ENCODE measurements around the gene ARHGAP28. TPM values are rescaled to one million over a fixed set of nuclear protein-coding genes. Genes with fewer than 3 reads are reported as not detected.

The ARHGAP28 gene
- total RNA-seq, 1 donor from 2014 or later, result 350 TPM

DNA sequence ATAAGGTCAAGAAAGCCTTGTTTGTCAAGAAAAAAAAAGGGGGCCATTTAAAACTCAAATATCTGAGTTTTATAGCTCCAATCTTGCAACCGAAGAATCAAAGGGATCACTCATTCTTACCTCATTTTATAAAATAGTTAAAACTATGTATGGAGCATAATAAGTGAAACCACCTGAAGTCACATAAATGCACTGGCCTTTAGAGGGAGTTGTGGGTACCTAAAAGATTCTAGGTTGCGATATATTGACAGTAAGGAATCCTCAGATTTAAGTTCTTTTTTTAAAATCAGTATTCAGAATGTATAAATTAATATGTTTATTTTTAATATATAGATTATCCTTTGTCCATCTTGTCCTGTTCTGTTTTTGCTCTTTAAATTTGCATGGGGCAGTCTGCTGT is 3.4 kb downstream of the ARHGAP28 start:
- Mint-ChIP-seq H3K4me3 (ENCODE audit: unreplicated experiment) (no peak overlapping the region), H3K36me3 (ENCODE audit: low read depth, unreplicated experiment) (no peaks in the 10 kb centered on the region), H3K4me1 (ENCODE audit: unreplicated experiment) (peaks cover 70% of the 10 kb centered on the region), H3K27ac (ENCODE audit: unreplicated experiment) (no peak overlapping the region), H3K27me3 (ENCODE audit: unreplicated experiment) (peaks cover 15% of the 10 kb centered on the region), H3K9me3 (ENCODE audit: unreplicated experiment) (no peaks in the 10 kb centered on the region)
- TF ChIP-seq, protein P1, sequence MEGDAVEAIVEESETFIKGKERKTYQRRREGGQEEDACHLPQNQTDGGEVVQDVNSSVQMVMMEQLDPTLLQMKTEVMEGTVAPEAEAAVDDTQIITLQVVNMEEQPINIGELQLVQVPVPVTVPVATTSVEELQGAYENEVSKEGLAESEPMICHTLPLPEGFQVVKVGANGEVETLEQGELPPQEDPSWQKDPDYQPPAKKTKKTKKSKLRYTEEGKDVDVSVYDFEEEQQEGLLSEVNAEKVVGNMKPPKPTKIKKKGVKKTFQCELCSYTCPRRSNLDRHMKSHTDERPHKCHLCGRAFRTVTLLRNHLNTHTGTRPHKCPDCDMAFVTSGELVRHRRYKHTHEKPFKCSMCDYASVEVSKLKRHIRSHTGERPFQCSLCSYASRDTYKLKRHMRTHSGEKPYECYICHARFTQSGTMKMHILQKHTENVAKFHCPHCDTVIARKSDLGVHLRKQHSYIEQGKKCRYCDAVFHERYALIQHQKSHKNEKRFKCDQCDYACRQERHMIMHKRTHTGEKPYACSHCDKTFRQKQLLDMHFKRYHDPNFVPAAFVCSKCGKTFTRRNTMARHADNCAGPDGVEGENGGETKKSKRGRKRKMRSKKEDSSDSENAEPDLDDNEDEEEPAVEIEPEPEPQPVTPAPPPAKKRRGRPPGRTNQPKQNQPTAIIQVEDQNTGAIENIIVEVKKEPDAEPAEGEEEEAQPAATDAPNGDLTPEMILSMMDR (IDR thresholded peaks at IDR 0.05; ENCODE audit: unreplicated experiment), result no peak
- DNase-seq (ENCODE audit: low spot score), result no peak

GRCh38 chr18:6733758-6734157 is 4.2 kb downstream of the ARHGAP28 start:
- H3K36me3 Mint-ChIP-seq (ENCODE audit: low read depth, unreplicated experiment), result no peaks in the 10 kb centered on the region
- H3K27ac Mint-ChIP-seq (ENCODE audit: unreplicated experiment), result peak overlapping the region; percentile 58
- peaks cover 68% of the 10 kb centered on the region for H3K4me1 Mint-ChIP-seq (ENCODE audit: unreplicated experiment)
- H3K27me3 Mint-ChIP-seq (ENCODE audit: unreplicated experiment), result peaks cover 9% of the 10 kb centered on the region
- no peak overlapping the region for H3K4me3 Mint-ChIP-seq (ENCODE audit: unreplicated experiment)
- TF ChIP-seq, protein P1 (IDR thresholded peaks at IDR 0.05; ENCODE audit: unreplicated experiment), result no peak
- no peaks in the 10 kb centered on the region for H3K9me3 Mint-ChIP-seq (ENCODE audit: unreplicated experiment)
- no peak for DNase-seq (ENCODE audit: low spot score)

- no peak overlapping the region for H3K27ac Mint-ChIP-seq (ENCODE audit: unreplicated experiment)
- no peaks in the 10 kb centered on the region for H3K9me3 Mint-ChIP-seq (ENCODE audit: unreplicated experiment)
- no peaks in the 10 kb centered on the region for H3K36me3 Mint-ChIP-seq (ENCODE audit: low read depth, unreplicated experiment)
- no peak overlapping the region for H3K4me3 Mint-ChIP-seq (ENCODE audit: unreplicated experiment)
- H3K27me3 Mint-ChIP-seq (ENCODE audit: unreplicated experiment), result peaks cover 3% of the 10 kb centered on the region
- TF ChIP-seq, protein P1 (IDR thresholded peaks at IDR 0.05; ENCODE audit: unreplicated experiment), result no peak
- DNase-seq (ENCODE audit: low spot score), result no peak
- peaks cover 63% of the 10 kb centered on the region for H3K4me1 Mint-ChIP-seq (ENCODE audit: unreplicated experiment)
Observed at GRCh38 chr18:6734726-6735430, 5.4 kb downstream of the ARHGAP28 start.

GRCh38 chr18:6737833-6738232 is 8.3 kb downstream of the ARHGAP28 start:
- no peak for DNase-seq (ENCODE audit: low spot score)
- peaks cover 56% of the 10 kb centered on the region for H3K4me1 Mint-ChIP-seq (ENCODE audit: unreplicated experiment)
- no peaks in the 10 kb centered on the region for H3K27me3 Mint-ChIP-seq (ENCODE audit: unreplicated experiment)
- H3K27ac Mint-ChIP-seq (ENCODE audit: unreplicated experiment), result no peak overlapping the region
- H3K9me3 Mint-ChIP-seq (ENCODE audit: unreplicated experiment), result no peaks in the 10 kb centered on the region
- no peaks in the 10 kb centered on the region for H3K36me3 Mint-ChIP-seq (ENCODE audit: low read depth, unreplicated experiment)
- no peak overlapping the region for H3K4me3 Mint-ChIP-seq (ENCODE audit: unreplicated experiment)
- TF ChIP-seq, protein P1 (IDR thresholded peaks at IDR 0.05; ENCODE audit: unreplicated experiment), result no peak

- TF ChIP-seq, protein P1 (IDR thresholded peaks at IDR 0.05; ENCODE audit: unreplicated experiment), result no peak
- peaks cover 57% of the 10 kb centered on the region for H3K4me1 Mint-ChIP-seq (ENCODE audit: unreplicated experiment)
- H3K27ac Mint-ChIP-seq (ENCODE audit: unreplicated experiment), result peak overlapping the region; percentile 84
- no peaks in the 10 kb centered on the region for H3K9me3 Mint-ChIP-seq (ENCODE audit: unreplicated experiment)
- H3K4me3 Mint-ChIP-seq (ENCODE audit: unreplicated experiment), result no peak overlapping the region
- H3K27me3 Mint-ChIP-seq (ENCODE audit: unreplicated experiment), result no peaks in the 10 kb centered on the region
- DNase-seq (ENCODE audit: low spot score), result no peak
- no peaks in the 10 kb centered on the region for H3K36me3 Mint-ChIP-seq (ENCODE audit: low read depth, unreplicated experiment)
Observed at GRCh38 chr18:6738622-6739021, 9.1 kb downstream of the ARHGAP28 start.

All from endothelial cell (in vitro differentiated cells).